Pancreas (tissue), 10 donors: ENCODE results near the gene DPYSL4. TPM values are rescaled to one million over a fixed set of nuclear protein-coding genes. Genes with fewer than 3 reads are reported as not detected.

Source experiments
- ATAC-seq, 4 donors: fragments of 200-7000 bp; cut with Tn5 transposase; one replicate each; pipeline versions ENCODE4 v1.8.0 to v1.9.1; 2020; ENCODE audit warnings: mild to moderate bottlenecking in 4 of 4, moderate library complexity in 4 of 4
- DNase-seq, 6 donors: peaks; one replicate each; pipeline ENCODE4 v3.0.0-alpha.2; 2020
- FAIRE-seq: peaks from 2 replicates; lab custom pipeline; 2012; peaks lifted over from hg19 to GRCh38; lab: Jason Lieb, UNC
- H3K27ac ChIP-seq, 4 donors: fragments of 200-600 bp; sonication (generic); 1 replicate in 3 of 4; 2 replicates in 1 of 4; pipeline versions ENCODE4 v1.5.0 to v1.8.0; 2020
- H3K27me3 ChIP-seq, 4 donors: fragments of 200-600 bp; one replicate each; pipeline ENCODE4 v1.8.0; 2021
- H3K36me3 ChIP-seq, 3 donors: fragments of 200-600 bp; sonication (generic) in 1 of 3; one replicate each; pipeline versions ENCODE4 v1.5.0 to v1.8.0; 2020 to 2021
- H3K4me1 ChIP-seq, 3 donors: fragments of 200-600 bp; one replicate each; pipeline ENCODE4 v1.8.0; 2021
- H3K4me3 ChIP-seq, 4 donors: fragments of 200-600 bp; sonication (generic) in 2 of 4; one replicate each; pipeline versions ENCODE4 v1.5.0 to v1.8.0; 2020 to 2021
- H3K9me3 ChIP-seq, 4 donors: fragments of 200-600 bp; one replicate each; pipeline ENCODE4 v1.8.0; 2021
- WGBS, 2 donors: extraction: QIAGEN DNeasy Blood & Tissue Kit; methylation state at CpG; one replicate each; pipeline ENCODE4 v1.1.7; 2013; 5-methylcytosine and 5-hydroxymethylcytosine counted together
- intact Hi-C, 3 donors: fragments of 100-400 bp; cut with DNase I; formaldehyde crosslinking; loops; one replicate each; pipeline versions ENCODE4 v1.11.1 to v1.14.2; 2022
- polyA plus RNA-seq, 2 donors: library from polyadenylated mRNA; stranded (reverse); fragments of 200-250 nt; gene quantifications; one replicate each; pipeline ENCODE4 v1.2.3, GENCODE V29; 2013
- total RNA-seq, 6 donors: library from RNA; stranded (reverse); fragmentation: NEBNext Ultra II Directional in 4 of 6; extraction: Animal tissue kit (Norgen Biotek cat#: 25700) in 4 of 6; gene quantifications; one replicate each; pipeline versions ENCODE4 v1.2.1 to v1.2.4, GENCODE V29; 2021 to 2023
- TF ChIP-seq, protein P1 (sequence below), 4 donors: fragments of 200-600 bp; sonication (generic) in 3 of 4; IDR thresholded peaks; one replicate each; pipeline versions ENCODE4 v1.5.0 to v1.8.0; 2021; ENCODE audit warnings: antibody characterized with exemption in 4 of 4
- donor health status: healthy with polysubstance abuse.
- donor health status: DM: no; HTN: no; CAD: no; lungs with moderate emphysema.
- donor health status: DM: no; HTN: no; CAD: no.
- donor health status: control.
- donor health status: control.
- donor health status: Bipolar disorder and iron deficiency.
- donor health status: DM: yes; HTN: yes; CAD: no.
- donor health status: DM: no; HTN: no; CAD: no.
- donor health status: DM: no; HTN: no; CAD: no.
- donor health status: DM: yes; HTN: yes; CAD: no.

DPYSL4 gene
- total and polyA plus RNA-seq, 8 donors = 0.46 to 2.8 (median 1.2) TPM

DNA sequence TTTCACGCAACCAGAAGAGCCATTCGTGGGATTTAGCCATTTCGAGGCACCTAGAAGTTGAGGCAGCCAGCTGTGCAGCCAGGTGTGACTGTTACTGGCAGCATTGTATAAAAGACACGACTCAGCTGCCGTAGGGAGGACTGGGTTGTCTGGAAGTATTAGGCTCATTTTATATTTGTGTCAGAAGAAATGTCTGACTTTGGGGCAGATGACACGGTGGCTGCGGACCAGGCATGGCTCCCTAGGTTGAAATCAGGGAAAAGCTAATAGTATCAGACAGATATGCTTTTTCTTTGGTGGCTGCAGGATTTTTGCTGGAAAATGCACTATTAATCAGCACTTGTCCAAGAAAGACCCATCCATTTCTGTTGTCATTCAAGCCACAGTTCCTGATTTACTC, 4.2 kb upstream of the DPYSL4 start:
- no peak overlapping the region for H3K4me3 ChIP-seq
- TF ChIP-seq, protein P1, sequence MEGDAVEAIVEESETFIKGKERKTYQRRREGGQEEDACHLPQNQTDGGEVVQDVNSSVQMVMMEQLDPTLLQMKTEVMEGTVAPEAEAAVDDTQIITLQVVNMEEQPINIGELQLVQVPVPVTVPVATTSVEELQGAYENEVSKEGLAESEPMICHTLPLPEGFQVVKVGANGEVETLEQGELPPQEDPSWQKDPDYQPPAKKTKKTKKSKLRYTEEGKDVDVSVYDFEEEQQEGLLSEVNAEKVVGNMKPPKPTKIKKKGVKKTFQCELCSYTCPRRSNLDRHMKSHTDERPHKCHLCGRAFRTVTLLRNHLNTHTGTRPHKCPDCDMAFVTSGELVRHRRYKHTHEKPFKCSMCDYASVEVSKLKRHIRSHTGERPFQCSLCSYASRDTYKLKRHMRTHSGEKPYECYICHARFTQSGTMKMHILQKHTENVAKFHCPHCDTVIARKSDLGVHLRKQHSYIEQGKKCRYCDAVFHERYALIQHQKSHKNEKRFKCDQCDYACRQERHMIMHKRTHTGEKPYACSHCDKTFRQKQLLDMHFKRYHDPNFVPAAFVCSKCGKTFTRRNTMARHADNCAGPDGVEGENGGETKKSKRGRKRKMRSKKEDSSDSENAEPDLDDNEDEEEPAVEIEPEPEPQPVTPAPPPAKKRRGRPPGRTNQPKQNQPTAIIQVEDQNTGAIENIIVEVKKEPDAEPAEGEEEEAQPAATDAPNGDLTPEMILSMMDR (IDR thresholded peaks at IDR 0.05) = no peak
- no peak for DNase-seq
- no peak for FAIRE-seq
- WGBS, 2 donors = 72 to 79% methylated on average over 7 of the region's 7 CpGs
- H3K27ac ChIP-seq = no peak overlapping the region
- intact Hi-C loops = no loop called here
- peaks cover 0 to 3% (median 0%) of the 10 kb centered on the region in 4 donors for H3K27me3 ChIP-seq
- no peaks in the 10 kb centered on the region for H3K9me3 ChIP-seq
- no peak for ATAC-seq
- peaks cover 0 to 3% (median 0%) of the 10 kb centered on the region in 3 donors for H3K4me1 ChIP-seq
- H3K36me3 ChIP-seq = no peaks in the 10 kb centered on the region

DNA sequence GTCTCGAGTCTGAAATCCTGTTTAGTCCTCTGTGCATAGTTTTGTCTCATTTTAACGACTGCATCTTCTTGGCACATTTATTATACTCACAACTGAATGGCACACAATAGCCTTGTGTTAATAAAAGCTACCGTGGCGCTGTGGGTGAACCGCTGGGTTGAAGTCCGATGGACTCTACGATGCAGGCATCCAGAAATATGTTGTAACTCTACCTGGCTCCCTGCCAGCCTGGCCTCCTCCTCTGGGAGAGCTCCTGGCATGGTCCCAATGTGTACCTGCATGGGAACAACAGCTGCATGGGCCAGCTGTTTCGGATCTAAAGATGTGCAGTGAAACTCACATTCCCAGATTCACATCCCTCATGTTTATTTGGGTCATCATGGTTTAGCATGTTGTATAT, 3.7 kb upstream of the DPYSL4 start:
- Histone ChIP-seq H3K27me3 (peaks cover 0 to 3% (median 0%) of the 10 kb centered on the region in 4 donors), H3K9me3 (no peaks in the 10 kb centered on the region), H3K4me3 (no peak overlapping the region), H3K27ac (no peak overlapping the region), H3K36me3 (no peaks in the 10 kb centered on the region), H3K4me1 (peaks cover 0 to 3% (median 0%) of the 10 kb centered on the region in 3 donors)
- no peak for FAIRE-seq
- no peak for ATAC-seq
- peak in 4 of 6 donors; percentile 17 to 68 (median 64) for DNase-seq
- intact Hi-C loops = no loop called here
- WGBS, 2 donors = 20 to 24% methylated on average over 8 of the region's 8 CpGs
- TF ChIP-seq, protein P1 (IDR thresholded peaks at IDR 0.05) = no peak

DNA sequence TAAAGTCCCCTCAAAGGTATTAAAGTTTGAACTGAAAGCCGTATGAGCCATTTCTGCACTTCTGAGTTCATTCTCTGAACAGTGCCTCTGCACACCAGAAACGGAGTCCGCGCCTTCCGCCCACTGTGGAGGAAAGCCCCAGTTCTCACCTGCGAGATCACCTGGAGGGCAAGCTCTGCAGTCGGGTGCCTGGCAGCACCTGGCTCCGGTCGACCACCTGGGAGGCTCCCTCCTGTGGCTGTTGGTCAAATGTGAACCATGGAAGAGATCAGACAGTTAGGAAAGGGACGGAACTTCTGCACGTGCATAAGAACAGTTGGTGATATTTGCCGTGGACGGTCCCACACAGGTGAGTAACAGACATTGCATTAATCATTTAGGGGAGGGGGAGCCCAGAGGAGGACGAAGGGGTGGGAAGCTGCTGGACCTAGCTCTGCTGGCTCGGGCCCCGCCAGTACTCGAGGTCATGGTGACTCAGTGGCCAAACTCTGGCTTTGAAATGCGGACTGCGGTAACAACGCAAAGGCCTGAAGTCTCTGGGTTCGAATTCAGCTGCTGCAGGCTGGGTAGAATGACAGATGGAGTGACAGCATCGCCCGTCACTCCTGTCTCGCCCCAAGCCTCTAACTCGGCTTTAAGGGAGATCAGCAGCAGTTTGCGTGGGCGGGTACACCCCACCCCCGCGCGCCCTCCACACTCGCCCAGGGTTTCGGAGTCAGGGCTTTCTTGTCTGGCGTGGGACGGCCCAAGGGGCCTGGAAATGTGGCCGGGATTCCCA, 1.7 kb upstream of the DPYSL4 start:
- peaks cover 0 to 12% (median 0%) of the 10 kb centered on the region in 4 donors for H3K27me3 ChIP-seq
- intact Hi-C loops = no loop called here
- no peak for ATAC-seq

DNA sequence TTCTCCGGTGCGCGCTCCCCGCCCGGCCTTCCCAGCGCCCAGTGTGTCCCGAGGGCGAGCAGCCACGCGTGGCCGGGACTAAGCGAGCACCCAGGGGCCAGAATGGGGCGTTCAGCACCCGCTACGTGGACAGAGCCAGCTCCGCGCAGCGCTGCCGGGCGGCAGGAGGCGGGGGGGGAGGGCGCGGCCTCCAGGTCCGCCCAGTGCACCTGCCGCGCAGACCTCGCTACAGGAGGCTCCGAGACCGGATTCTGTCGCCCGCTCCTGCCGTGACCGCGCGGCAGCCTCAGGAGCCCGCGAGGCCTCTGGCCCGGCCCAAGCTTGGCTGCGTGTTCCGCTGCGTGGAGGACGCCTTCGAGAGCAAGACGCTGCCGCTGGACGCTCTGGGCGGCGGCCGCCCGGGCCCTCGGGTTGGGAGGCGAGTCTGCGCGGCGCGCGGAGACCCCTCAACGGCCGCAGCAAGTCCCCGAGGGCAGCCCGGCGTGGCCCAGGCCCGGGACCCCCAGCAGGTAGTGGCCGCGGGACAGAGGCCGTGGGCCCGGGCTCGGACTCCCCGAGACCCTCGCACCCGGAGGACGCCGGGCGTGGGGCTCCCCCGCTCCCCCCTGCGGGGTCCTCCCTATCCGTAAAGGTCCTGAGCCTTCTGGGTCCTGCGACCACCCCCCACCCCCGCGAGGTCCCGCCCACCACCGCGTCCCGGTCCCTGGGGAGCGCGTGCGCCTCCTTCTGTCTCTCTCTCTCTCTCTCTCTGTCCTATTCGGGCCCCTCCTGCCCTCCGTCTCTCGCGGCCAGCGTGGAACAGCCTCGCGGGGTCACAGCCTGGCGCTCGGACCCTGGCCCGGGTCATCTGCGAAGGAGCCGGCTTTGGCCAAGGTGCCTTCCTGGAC, 904 bp upstream of the DPYSL4 start:
- intact Hi-C loops = no loop called here
- H3K9me3 ChIP-seq = no peaks in the 10 kb centered on the region
- 2 to 4% methylated on average over 63 to 99 of the region's 99 CpGs for WGBS, 2 donors
- no peak for FAIRE-seq
- ATAC-seq = peak; percentile 92 to 97 (median 94)
- TF ChIP-seq, protein P1 (IDR thresholded peaks at IDR 0.05) = no peak
- DNase-seq = peak; percentile 52 to 87 (median 68)
- H3K36me3 ChIP-seq = no peaks in the 10 kb centered on the region
- no peak overlapping the region for H3K27ac ChIP-seq
- H3K27me3 ChIP-seq = peaks cover 0 to 12% (median 0%) of the 10 kb centered on the region in 4 donors
- H3K4me3 ChIP-seq = peak overlapping the region in 2 of 4 donors; percentile 11 to 37
- peaks cover 0 to 3% (median 0%) of the 10 kb centered on the region in 3 donors for H3K4me1 ChIP-seq

More for the DNA sequence above, 1.7 kb upstream of the DPYSL4 start:
- Histone ChIP-seq H3K27ac (no peak overlapping the region), H3K36me3 (no peaks in the 10 kb centered on the region), H3K9me3 (no peaks in the 10 kb centered on the region), H3K4me1 (peaks cover 0 to 3% (median 0%) of the 10 kb centered on the region in 3 donors), H3K4me3 (no peak overlapping the region)
- FAIRE-seq = no peak
- TF ChIP-seq, protein P1 (IDR thresholded peaks at IDR 0.05) = no peak
- WGBS, 2 donors = 32 to 37% methylated on average over 35 of the region's 35 CpGs
- DNase-seq = no peak
